Vagina (tissue), 2 donors: Measurements from ENCODE around the gene TTC23. TPM values are rescaled to one million over a fixed set of nuclear protein-coding genes. Genes with fewer than 3 reads are reported as not detected.

Source experiments
- DNase-seq, 2 donors: peaks; one replicate each; pipeline ENCODE4 v3.0.0-alpha.2; 2017; ENCODE audit errors: extremely low spot score in 2 of 2
- H3K27ac ChIP-seq: fragments of 200-600 bp; sonication (generic); one replicate; pipeline ENCODE4 v1.5.1; 2019
- H3K27me3 ChIP-seq: fragments of 200-600 bp; sonication (generic); one replicate; pipeline ENCODE4 v1.5.1; 2019
- H3K36me3 ChIP-seq, 2 donors: fragments of 200-600 bp; sonication (generic); one replicate each; pipeline ENCODE4 v1.5.1; 2017 to 2019
- H3K4me1 ChIP-seq: fragments of 200-600 bp; sonication (generic); one replicate; pipeline ENCODE4 v1.5.1; 2019
- H3K4me3 ChIP-seq, 2 donors: fragments of 200-600 bp; sonication (generic); 1 replicate in 1 of 2; 2 replicates in 1 of 2; pipeline ENCODE4 v1.5.1; 2016 to 2019
- H3K9me3 ChIP-seq: fragments of 200-600 bp; sonication (generic); one replicate; pipeline ENCODE4 v1.5.1; 2019
- POLR2A ChIP-seq, 2 donors: fragments of 450-650 bp; IDR thresholded peaks; one replicate each; pipeline ENCODE4 v1.6.1; 2017; ENCODE audit warnings: antibody characterized with exemption in 2 of 2, mild to moderate bottlenecking in 2 of 2, moderate library complexity in 2 of 2
- POLR2AphosphoS5 ChIP-seq, 2 donors: sonication (generic); formaldehyde crosslinking; IDR thresholded peaks; one replicate each; pipeline ENCODE4 v1.9.0; 2017; ENCODE audit warnings: antibody characterized with exemption in 2 of 2, mild to moderate bottlenecking in 2 of 2, low read depth in 1 of 2; ENCODE audit not compliant: insufficient read depth in 1 of 2
- intact Hi-C: fragments of 100-400 bp; cut with DNase I; formaldehyde crosslinking; loops from one replicate; pipeline ENCODE4 v1.15.1; 2023
- total RNA-seq: library from RNA; depleted of rRNA; stranded (reverse); fragments of >200 nt; gene quantifications from one replicate; pipeline ENCODE4 v1.2.3, GENCODE V29; 2016
- TF ChIP-seq, protein P1 (sequence below), 3 experiments: fragments of 450-650 bp in 2 of 3; fragments of 200-600 bp in 1 of 3; sonication (generic) in 1 of 3; IDR thresholded peaks; one replicate each; pipeline ENCODE4 v1.5.1; 2017 to 2019; ENCODE audit warnings: antibody characterized with exemption in 3 of 3, mild to moderate bottlenecking in 2 of 3, moderate library complexity in 2 of 3

The TTC23 gene
- total RNA-seq, 1 donor from 2014 or later: 64.1 TPM

GRCh38 chr15:99170476-99171065 is 78.8 kb downstream of the TTC23 start:
- TF ChIP-seq POLR2AphosphoS5 (IDR thresholded peaks at IDR 0.05; ENCODE audit: insufficient read depth in 1 of 2, low read depth in 1 of 2) (no peak), POLR2A (IDR thresholded peaks at IDR 0.05) (no peak)
- TF ChIP-seq, protein P1, sequence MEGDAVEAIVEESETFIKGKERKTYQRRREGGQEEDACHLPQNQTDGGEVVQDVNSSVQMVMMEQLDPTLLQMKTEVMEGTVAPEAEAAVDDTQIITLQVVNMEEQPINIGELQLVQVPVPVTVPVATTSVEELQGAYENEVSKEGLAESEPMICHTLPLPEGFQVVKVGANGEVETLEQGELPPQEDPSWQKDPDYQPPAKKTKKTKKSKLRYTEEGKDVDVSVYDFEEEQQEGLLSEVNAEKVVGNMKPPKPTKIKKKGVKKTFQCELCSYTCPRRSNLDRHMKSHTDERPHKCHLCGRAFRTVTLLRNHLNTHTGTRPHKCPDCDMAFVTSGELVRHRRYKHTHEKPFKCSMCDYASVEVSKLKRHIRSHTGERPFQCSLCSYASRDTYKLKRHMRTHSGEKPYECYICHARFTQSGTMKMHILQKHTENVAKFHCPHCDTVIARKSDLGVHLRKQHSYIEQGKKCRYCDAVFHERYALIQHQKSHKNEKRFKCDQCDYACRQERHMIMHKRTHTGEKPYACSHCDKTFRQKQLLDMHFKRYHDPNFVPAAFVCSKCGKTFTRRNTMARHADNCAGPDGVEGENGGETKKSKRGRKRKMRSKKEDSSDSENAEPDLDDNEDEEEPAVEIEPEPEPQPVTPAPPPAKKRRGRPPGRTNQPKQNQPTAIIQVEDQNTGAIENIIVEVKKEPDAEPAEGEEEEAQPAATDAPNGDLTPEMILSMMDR (IDR thresholded peaks at IDR 0.05): no peak
- H3K27me3 ChIP-seq: no peaks in the 10 kb centered on the region
- peak overlapping the region; percentile 81 for H3K27ac ChIP-seq
- DNase-seq: peak in 1 of 2 donors; percentile 58
- no peak overlapping the region for H3K4me3 ChIP-seq
- H3K9me3 ChIP-seq: no peaks in the 10 kb centered on the region
- H3K4me1 ChIP-seq: peaks cover 17% of the 10 kb centered on the region
- intact Hi-C loops: loop anchor here (5.0 kb wide), 1 partner anchor 48 kb away; no protein-coding TSS in a partner anchor
- H3K36me3 ChIP-seq: peaks cover 0 to 14% of the 10 kb centered on the region in 2 donors

DNA sequence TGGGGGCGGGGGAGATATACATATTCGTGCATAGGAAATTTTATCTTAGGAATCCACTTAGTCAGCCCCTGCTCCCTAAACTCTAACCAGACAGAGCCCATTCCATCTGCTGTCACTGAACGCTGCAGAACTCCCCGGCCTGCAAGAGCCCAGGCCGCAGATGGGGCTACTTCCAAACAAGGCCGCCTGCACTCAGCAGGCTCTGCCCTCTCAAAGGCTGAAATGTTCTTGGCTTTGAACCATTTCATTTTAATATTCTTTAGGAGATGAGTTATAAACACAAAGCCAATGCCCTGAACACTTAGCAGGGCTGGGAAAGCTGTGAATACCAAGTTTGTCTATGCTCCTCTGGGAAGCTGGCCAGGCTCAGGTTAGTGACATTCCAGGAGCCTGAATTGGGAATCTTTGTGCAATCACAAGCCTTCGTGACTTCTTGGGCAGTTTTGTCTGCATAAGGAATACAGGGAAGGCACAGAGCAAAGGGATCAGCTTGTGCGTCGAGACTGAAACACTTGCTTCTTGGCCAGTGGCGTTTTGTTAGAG is 79.5 kb downstream of the TTC23 start:
- Histone ChIP-seq H3K4me1 (peaks cover 13% of the 10 kb centered on the region), H3K4me3 (no peak overlapping the region), H3K36me3 (peaks cover 0 to 10% of the 10 kb centered on the region in 2 donors), H3K27me3 (no peaks in the 10 kb centered on the region), H3K9me3 (no peaks in the 10 kb centered on the region), H3K27ac (peak overlapping the region; percentile 81)
- intact Hi-C loops: loop anchor here (5.0 kb wide), 1 partner anchor 48 kb away; no protein-coding TSS in a partner anchor
- DNase-seq: peak in 1 of 2 donors; percentile 46
- TF ChIP-seq POLR2A (IDR thresholded peaks at IDR 0.05) (no peak), POLR2AphosphoS5 (IDR thresholded peaks at IDR 0.05; ENCODE audit: insufficient read depth in 1 of 2, low read depth in 1 of 2) (peak in 1 of 2 donors; percentile 57)
- TF ChIP-seq, protein P1 (IDR thresholded peaks at IDR 0.05): no peak

DNA sequence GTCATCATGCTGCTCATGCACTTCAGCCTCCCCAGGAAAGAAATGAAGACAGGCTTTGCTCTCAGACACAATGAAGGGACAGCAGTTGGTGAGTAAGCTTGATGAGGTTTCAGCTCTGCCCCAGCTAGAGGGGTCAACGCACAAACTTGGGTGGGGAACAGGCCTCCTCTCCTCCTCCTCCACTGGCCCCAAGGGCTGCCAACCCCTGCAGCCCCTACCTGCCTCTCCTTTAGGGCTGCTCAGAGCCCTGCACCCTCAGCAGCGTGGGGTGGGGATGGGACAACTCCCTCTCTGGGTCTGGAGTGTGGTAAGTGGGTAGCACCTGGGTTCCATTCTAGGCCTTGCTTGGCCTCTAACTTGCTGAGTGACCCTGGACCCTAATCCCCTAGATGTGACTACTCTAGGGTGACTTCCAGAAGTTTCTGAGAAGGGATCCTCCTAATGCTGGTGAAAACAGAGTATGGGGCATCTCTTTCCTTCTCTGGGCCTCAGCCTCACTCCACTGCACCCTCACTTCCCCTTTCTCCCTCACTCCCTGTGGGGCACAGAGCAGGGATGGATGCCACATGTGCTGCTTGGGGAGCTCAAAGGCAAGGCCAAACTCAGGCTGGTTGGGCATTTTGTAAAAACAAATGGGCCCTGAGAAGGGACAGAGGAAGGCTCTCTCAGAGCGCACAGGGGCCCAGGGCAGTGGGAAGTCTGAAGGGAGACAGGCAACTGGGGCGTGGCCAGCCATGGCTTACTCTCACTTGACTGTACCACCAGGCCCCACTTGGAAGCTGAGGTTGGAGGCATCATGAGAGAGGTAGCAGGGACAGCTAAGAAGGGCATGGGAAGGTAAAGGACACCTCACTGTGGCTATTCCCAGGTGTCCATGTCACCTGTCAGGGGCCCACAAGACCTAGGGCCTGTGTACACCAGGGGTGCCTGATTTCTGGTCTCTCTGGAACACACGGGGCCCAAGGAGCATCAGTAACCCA is 80.5 kb downstream of the TTC23 start:
- peaks cover 13% of the 10 kb centered on the region for H3K4me1 ChIP-seq
- H3K27me3 ChIP-seq: no peaks in the 10 kb centered on the region
- no peaks in the 10 kb centered on the region for H3K9me3 ChIP-seq
- TF ChIP-seq, protein P1 (IDR thresholded peaks at IDR 0.05): no peak
- TF ChIP-seq POLR2A (IDR thresholded peaks at IDR 0.05) (no peak), POLR2AphosphoS5 (IDR thresholded peaks at IDR 0.05; ENCODE audit: insufficient read depth in 1 of 2, low read depth in 1 of 2) (no peak)
- no peak overlapping the region for H3K4me3 ChIP-seq
- intact Hi-C loops: no loop called here
- DNase-seq: peak; percentile 54 to 91
- H3K27ac ChIP-seq: peak overlapping the region; percentile 81
- H3K36me3 ChIP-seq: peaks cover 0 to 11% of the 10 kb centered on the region in 2 donors

GRCh38 chr15:99167640-99168039 is 81.7 kb downstream of the TTC23 start:
- Histone ChIP-seq H3K27ac (peak overlapping the region; percentile 81), H3K4me3 (no peak overlapping the region), H3K4me1 (peaks cover 13% of the 10 kb centered on the region), H3K9me3 (no peaks in the 10 kb centered on the region), H3K27me3 (no peaks in the 10 kb centered on the region), H3K36me3 (peaks cover 0 to 16% of the 10 kb centered on the region in 2 donors)
- intact Hi-C loops: no loop called here
- TF ChIP-seq, protein P1 (IDR thresholded peaks at IDR 0.05): no peak
- TF ChIP-seq POLR2AphosphoS5 (IDR thresholded peaks at IDR 0.05; ENCODE audit: insufficient read depth in 1 of 2, low read depth in 1 of 2) (no peak), POLR2A (IDR thresholded peaks at IDR 0.05) (no peak)
- DNase-seq: peak in 1 of 2 donors; percentile 19
